ENCODE results near the gene CAMK4.

DNA sequence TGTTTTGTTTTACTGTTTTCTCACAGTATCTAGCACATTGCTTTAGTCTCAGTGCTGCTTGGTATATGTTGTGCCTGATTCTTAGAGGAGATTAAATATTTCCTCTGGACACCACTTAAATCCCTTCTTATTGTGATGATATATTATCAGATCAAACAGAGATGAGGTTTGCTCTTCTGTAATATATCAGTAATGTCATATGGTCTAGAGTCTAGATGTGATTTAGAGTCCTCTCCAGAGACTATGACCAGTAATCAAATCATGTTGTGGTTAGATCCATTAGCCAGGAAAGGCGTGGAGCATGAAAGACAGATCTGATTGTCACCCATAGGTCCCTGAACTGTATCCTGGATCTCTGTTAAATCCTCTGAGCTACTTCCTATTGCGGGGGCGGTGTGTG lies 24.4 kb downstream of the CAMK4 start:
- TF ChIP-seq, protein P1, sequence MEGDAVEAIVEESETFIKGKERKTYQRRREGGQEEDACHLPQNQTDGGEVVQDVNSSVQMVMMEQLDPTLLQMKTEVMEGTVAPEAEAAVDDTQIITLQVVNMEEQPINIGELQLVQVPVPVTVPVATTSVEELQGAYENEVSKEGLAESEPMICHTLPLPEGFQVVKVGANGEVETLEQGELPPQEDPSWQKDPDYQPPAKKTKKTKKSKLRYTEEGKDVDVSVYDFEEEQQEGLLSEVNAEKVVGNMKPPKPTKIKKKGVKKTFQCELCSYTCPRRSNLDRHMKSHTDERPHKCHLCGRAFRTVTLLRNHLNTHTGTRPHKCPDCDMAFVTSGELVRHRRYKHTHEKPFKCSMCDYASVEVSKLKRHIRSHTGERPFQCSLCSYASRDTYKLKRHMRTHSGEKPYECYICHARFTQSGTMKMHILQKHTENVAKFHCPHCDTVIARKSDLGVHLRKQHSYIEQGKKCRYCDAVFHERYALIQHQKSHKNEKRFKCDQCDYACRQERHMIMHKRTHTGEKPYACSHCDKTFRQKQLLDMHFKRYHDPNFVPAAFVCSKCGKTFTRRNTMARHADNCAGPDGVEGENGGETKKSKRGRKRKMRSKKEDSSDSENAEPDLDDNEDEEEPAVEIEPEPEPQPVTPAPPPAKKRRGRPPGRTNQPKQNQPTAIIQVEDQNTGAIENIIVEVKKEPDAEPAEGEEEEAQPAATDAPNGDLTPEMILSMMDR (IDR thresholded peaks at IDR 0.05): no peak
- TF ChIP-seq POLR2A (IDR thresholded peaks at IDR 0.05): no peak
